IgD-negative memory B cell (primary cell): ENCODE data around the gene ENDOV. TPM values are rescaled to one million over a fixed set of nuclear protein-coding genes. Genes with fewer than 3 reads are reported as not detected.
A peak's percentile ranks its signal among the peaks of the same experiment; 100 is the strongest.

Experiments
- H3K27ac Mint-ChIP-seq, 3 donors: one replicate each; pipeline ENCODE4 v1.8.0; 2020 to 2022; ENCODE audit warnings: mild to moderate bottlenecking in 3 of 3, mixed read lengths in 3 of 3, moderate library complexity in 1 of 3
- H3K27me3 Mint-ChIP-seq: one replicate; pipeline ENCODE4 v1.8.0; 2021; ENCODE audit warnings: mixed read lengths
- H3K36me3 Mint-ChIP-seq: one replicate; pipeline ENCODE4 v1.8.0; 2020; ENCODE audit warnings: mild to moderate bottlenecking, mixed read lengths
- H3K4me1 Mint-ChIP-seq, 3 donors: one replicate each; pipeline ENCODE4 v1.8.0; 2020 to 2022; ENCODE audit warnings: mixed read lengths in 3 of 3, mild to moderate bottlenecking in 1 of 3
- H3K4me3 Mint-ChIP-seq, 4 donors: one replicate each; pipeline ENCODE4 v1.8.0; 2020 to 2022; ENCODE audit warnings: mild to moderate bottlenecking in 4 of 4, mixed read lengths in 4 of 4, moderate library complexity in 3 of 4
- H3K9me3 Mint-ChIP-seq, 3 donors: one replicate each; pipeline ENCODE4 v1.8.0; 2020 to 2021; ENCODE audit warnings: mixed read lengths in 3 of 3, mild to moderate bottlenecking in 1 of 3
- polyA plus RNA-seq: library from polyadenylated mRNA; unstranded; fragments of 300-500 nt; fragmentation: Illumina TruSeq; gene quantifications from one replicate; pipeline ENCODE4 v1.2.3, GENCODE V29; 2021

ENDOV gene
- polyA plus RNA-seq: 11.6 TPM

GRCh38 chr17:80414803-80415625 lies at the start of gene ENDOV:
Gene ENDOV, plus strand, starts transcription at chr17:80415167. Its CDS starts 28 bp downstream, at chr17:80415195.
- no peaks in the 10 kb centered on the region for H3K9me3 Mint-ChIP-seq
- peak within 1 kb of the TSS; percentile 90 to 96 (median 95) for H3K27ac Mint-ChIP-seq
- peaks cover 10 to 17% (median 15%) of the 10 kb centered on the region in 3 donors for H3K4me1 Mint-ChIP-seq
- H3K4me3 Mint-ChIP-seq: peak within 1 kb of the TSS; percentile 87 to 94 (median 91)
- H3K36me3 Mint-ChIP-seq: peaks cover 2% of the 10 kb centered on the region
- peaks cover 14% of the 10 kb centered on the region for H3K27me3 Mint-ChIP-seq

- Mint-ChIP-seq H3K4me3 (no peak overlapping the region), H3K36me3 (peaks cover 9% of the 10 kb centered on the region), H3K4me1 (no peaks in the 10 kb centered on the region), H3K27ac (no peak overlapping the region), H3K9me3 (no peaks in the 10 kb centered on the region), H3K27me3 (no peaks in the 10 kb centered on the region)
These were observed 49.0 kb upstream of the ENDOV start for GRCh38 chr17:80365983-80366382.

GRCh38 chr17:80367503-80367902 lies 47.5 kb upstream of the ENDOV start:
- Mint-ChIP-seq H3K4me3 (no peak overlapping the region), H3K27me3 (no peaks in the 10 kb centered on the region), H3K4me1 (no peaks in the 10 kb centered on the region), H3K27ac (peak overlapping the region in 1 of 3 donors; percentile 35), H3K9me3 (no peaks in the 10 kb centered on the region), H3K36me3 (peaks cover 6% of the 10 kb centered on the region)

- Mint-ChIP-seq H3K4me3 (no peak overlapping the region), H3K9me3 (no peaks in the 10 kb centered on the region), H3K27me3 (no peaks in the 10 kb centered on the region), H3K36me3 (peaks cover 4% of the 10 kb centered on the region), H3K27ac (no peak overlapping the region), H3K4me1 (no peaks in the 10 kb centered on the region)
These were observed 43.8 kb upstream of the ENDOV start for GRCh38 chr17:80371196-80371595.

GRCh38 chr17:80372456-80372855 lies 42.5 kb upstream of the ENDOV start:
- Mint-ChIP-seq H3K9me3 (no peaks in the 10 kb centered on the region), H3K4me1 (no peaks in the 10 kb centered on the region), H3K27ac (no peak overlapping the region), H3K36me3 (peaks cover 4% of the 10 kb centered on the region), H3K4me3 (no peak overlapping the region), H3K27me3 (no peaks in the 10 kb centered on the region)

- no peaks in the 10 kb centered on the region for H3K9me3 Mint-ChIP-seq
- H3K4me3 Mint-ChIP-seq: no peak overlapping the region
- no peaks in the 10 kb centered on the region for H3K27me3 Mint-ChIP-seq
- H3K4me1 Mint-ChIP-seq: no peaks in the 10 kb centered on the region
- H3K36me3 Mint-ChIP-seq: peaks cover 4% of the 10 kb centered on the region
- peak overlapping the region in 2 of 3 donors; percentile 48 to 80 for H3K27ac Mint-ChIP-seq
These were observed 41.9 kb upstream of the ENDOV start for GRCh38 chr17:80372922-80373570.

GRCh38 chr17:80374039-80374731 lies 40.8 kb upstream of the ENDOV start:
- Mint-ChIP-seq H3K36me3 (peaks cover 3% of the 10 kb centered on the region), H3K27ac (peak overlapping the region in 1 of 3 donors; percentile 89), H3K4me3 (no peak overlapping the region)

GRCh38 chr17:80374732-80375585 lies 40.0 kb upstream of the ENDOV start:
- Mint-ChIP-seq H3K9me3 (no peaks in the 10 kb centered on the region), H3K4me3 (no peak overlapping the region), H3K27me3 (no peaks in the 10 kb centered on the region), H3K4me1 (peaks cover 0 to 2% (median 0%) of the 10 kb centered on the region in 3 donors), H3K27ac (peak overlapping the region in 1 of 3 donors; percentile 89), H3K36me3 (peaks cover 3% of the 10 kb centered on the region)

More at GRCh38 chr17:80374039-80374731, 40.8 kb upstream of the ENDOV start:
- no peaks in the 10 kb centered on the region for H3K27me3 Mint-ChIP-seq
- H3K4me1 Mint-ChIP-seq: peaks cover 0 to 2% (median 0%) of the 10 kb centered on the region in 3 donors
- no peaks in the 10 kb centered on the region for H3K9me3 Mint-ChIP-seq

- H3K9me3 Mint-ChIP-seq: no peaks in the 10 kb centered on the region
- peak overlapping the region in 1 of 4 donors; percentile 79 for H3K4me3 Mint-ChIP-seq
- H3K27me3 Mint-ChIP-seq: no peaks in the 10 kb centered on the region
- H3K36me3 Mint-ChIP-seq: peaks cover 3% of the 10 kb centered on the region
- H3K4me1 Mint-ChIP-seq: peaks cover 0 to 2% (median 0%) of the 10 kb centered on the region in 3 donors
- no peak overlapping the region for H3K27ac Mint-ChIP-seq
These were observed 38.4 kb upstream of the ENDOV start for GRCh38 chr17:80376531-80376930.

- H3K27ac Mint-ChIP-seq: no peak overlapping the region
These were observed 37.2 kb upstream of the ENDOV start for GRCh38 chr17:80377798-80378197.

GRCh38 chr17:80379348-80379747 lies 35.6 kb upstream of the ENDOV start:
- Mint-ChIP-seq H3K27ac (peak overlapping the region in 1 of 3 donors; percentile 23), H3K9me3 (no peaks in the 10 kb centered on the region), H3K4me1 (peaks cover 0 to 2% (median 0%) of the 10 kb centered on the region in 3 donors), H3K36me3 (peaks cover 5% of the 10 kb centered on the region), H3K4me3 (no peak overlapping the region), H3K27me3 (no peaks in the 10 kb centered on the region)

More at GRCh38 chr17:80377798-80378197, 37.2 kb upstream of the ENDOV start:
- H3K4me3 Mint-ChIP-seq: no peak overlapping the region
- no peaks in the 10 kb centered on the region for H3K27me3 Mint-ChIP-seq
- H3K4me1 Mint-ChIP-seq: peaks cover 0 to 2% (median 0%) of the 10 kb centered on the region in 3 donors
- no peaks in the 10 kb centered on the region for H3K9me3 Mint-ChIP-seq
- H3K36me3 Mint-ChIP-seq: peaks cover 3% of the 10 kb centered on the region

GRCh38 chr17:80380068-80380467 lies 34.9 kb upstream of the ENDOV start:
- H3K36me3 Mint-ChIP-seq: peaks cover 5% of the 10 kb centered on the region
- peaks cover 0 to 2% (median 0%) of the 10 kb centered on the region in 3 donors for H3K4me1 Mint-ChIP-seq
- H3K27me3 Mint-ChIP-seq: no peaks in the 10 kb centered on the region
- H3K9me3 Mint-ChIP-seq: no peaks in the 10 kb centered on the region
- H3K4me3 Mint-ChIP-seq: no peak overlapping the region
- H3K27ac Mint-ChIP-seq: no peak overlapping the region

GRCh38 chr17:80380555-80381002 lies 34.4 kb upstream of the ENDOV start:
- Mint-ChIP-seq H3K4me3 (no peak overlapping the region), H3K27ac (peak overlapping the region in 1 of 3 donors; percentile 31), H3K9me3 (no peaks in the 10 kb centered on the region), H3K27me3 (no peaks in the 10 kb centered on the region), H3K36me3 (peaks cover 5% of the 10 kb centered on the region), H3K4me1 (peaks cover 0 to 2% (median 0%) of the 10 kb centered on the region in 3 donors)

- no peaks in the 10 kb centered on the region for H3K9me3 Mint-ChIP-seq
- no peak overlapping the region for H3K27ac Mint-ChIP-seq
- H3K27me3 Mint-ChIP-seq: no peaks in the 10 kb centered on the region
- H3K4me1 Mint-ChIP-seq: peaks cover 0 to 2% (median 0%) of the 10 kb centered on the region in 3 donors
- H3K4me3 Mint-ChIP-seq: no peak overlapping the region
- H3K36me3 Mint-ChIP-seq: peaks cover 5% of the 10 kb centered on the region
These were observed 33.5 kb upstream of the ENDOV start for GRCh38 chr17:80381416-80381923.
